HG02970 (cell line): ENCODE data around the gene P3H4.

Source experiments
- ATAC-seq: cut with Tn5 transposase; IDR thresholded peaks from one replicate; pipeline ENCODE4 v1.9.1; 2021; ENCODE audit warnings: mild to moderate bottlenecking, moderate library complexity, moderate number of reproducible peaks; ENCODE audit not compliant: unreplicated experiment, low FRiP score

P3H4 gene

GRCh38 chr17:41822216-41823140 is 10.7 kb upstream of the P3H4 start:
- no peak for ATAC-seq

- ATAC-seq = no peak
Observed at GRCh38 chr17:41821776-41822175, 10.0 kb upstream of the P3H4 start.

GRCh38 chr17:41818024-41818423 is 6.3 kb upstream of the P3H4 start:
- ATAC-seq = no peak

- ATAC-seq = no peak
Observed at GRCh38 chr17:41816637-41817320, 5.0 kb upstream of the P3H4 start.

- ATAC-seq = no peak
Observed at GRCh38 chr17:41814195-41814594, 2.4 kb upstream of the P3H4 start.

GRCh38 chr17:41813699-41814124 is 2.0 kb upstream of the P3H4 start:
- ATAC-seq = no peak

GRCh38 chr17:41813152-41813680 is 1.5 kb upstream of the P3H4 start:
- ATAC-seq = no peak

- ATAC-seq = no peak
Observed at GRCh38 chr17:41812381-41813151, 817 bp upstream of the P3H4 start, which contains the start of gene FKBP10. FKBP10 (plus strand) TSS chr17:41813004; CDS start chr17:41813035, 31 bp downstream.

GRCh38 chr17:41810659-41811548 is 845 bp downstream of the P3H4 start:
- no peak for ATAC-seq

GRCh38 chr17:41806685-41807445 is 4.9 kb downstream of the P3H4 start:
- no peak for ATAC-seq

GRCh38 chr17:41803049-41804020 is 8.4 kb downstream of the P3H4 start:
- ATAC-seq = no peak

- ATAC-seq = no peak
Observed at GRCh38 chr17:41801374-41802271, 10.1 kb downstream of the P3H4 start.

GRCh38 chr17:41800601-41801373 is 11.0 kb downstream of the P3H4 start:
- no peak for ATAC-seq

GRCh38 chr17:41799366-41799765 is 12.4 kb downstream of the P3H4 start:
- no peak for ATAC-seq

- no peak for ATAC-seq
Observed at GRCh38 chr17:41797377-41797776, 14.4 kb downstream of the P3H4 start.
